HG02943 (cell line): ENCODE measurements around the gene HACL1.

Experiments used
- ATAC-seq: cut with Tn5 transposase; IDR thresholded peaks from one replicate; pipeline ENCODE4 v1.9.1; 2021; ENCODE audit warnings: mild to moderate bottlenecking, low read depth, moderate library complexity; ENCODE audit not compliant: unreplicated experiment

Gene HACL1

DNA sequence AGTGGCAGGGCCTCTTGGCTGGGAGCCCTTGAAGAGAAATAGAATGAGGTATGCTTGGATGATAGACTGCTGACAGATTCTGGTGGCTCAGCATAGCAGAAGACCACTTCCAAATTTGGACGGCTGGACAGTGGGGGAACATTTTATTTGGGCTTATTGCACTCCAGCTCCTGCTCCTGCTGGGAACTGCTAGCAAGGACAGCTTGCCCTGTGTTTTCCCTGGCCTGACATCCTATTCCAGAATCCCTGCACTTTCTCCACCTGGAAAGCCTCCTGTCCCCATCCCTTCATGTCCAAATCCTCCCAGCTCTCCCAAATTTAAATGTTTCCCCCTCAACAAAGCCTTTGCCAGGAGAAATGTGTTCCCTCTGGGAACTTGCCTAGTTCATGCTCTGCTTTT lies 70.0 kb downstream of the HACL1 start:
- ATAC-seq, result no peak

DNA sequence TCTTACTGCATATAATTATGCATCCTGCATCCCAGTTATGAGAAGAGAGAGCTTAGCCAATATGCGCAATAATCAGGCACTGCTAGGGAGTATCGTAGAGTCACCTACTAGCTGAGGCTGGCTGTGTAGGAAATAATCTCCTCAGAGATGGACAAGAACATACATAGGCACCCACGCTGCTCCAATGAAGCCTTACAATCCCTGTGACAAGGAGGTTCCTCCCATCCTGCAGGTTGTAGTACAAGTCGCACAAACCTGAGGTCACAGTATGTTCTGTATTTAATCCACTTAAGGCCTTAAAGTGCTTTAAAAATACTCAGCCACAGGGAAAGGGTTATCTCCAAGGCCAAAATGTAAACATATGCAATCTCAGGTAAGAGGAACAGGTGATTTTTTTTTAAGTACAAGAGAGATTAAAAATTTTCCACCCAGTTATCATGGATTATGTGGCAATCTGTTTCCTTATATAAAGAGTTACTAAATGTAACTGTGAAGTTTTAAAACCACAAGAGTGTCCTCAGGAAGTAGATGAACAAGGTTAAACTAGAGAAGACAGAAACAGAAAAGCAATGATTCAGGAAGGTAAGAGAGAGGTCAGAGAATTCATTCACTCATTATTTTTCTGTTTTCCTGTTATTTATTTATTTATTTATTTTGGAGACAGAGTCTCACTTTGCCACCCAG lies 72.4 kb downstream of the HACL1 start:
- no peak for ATAC-seq

GRCh38 chr3:15527031-15527459 lies 74.3 kb downstream of the HACL1 start:
- ATAC-seq, result no peak

DNA sequence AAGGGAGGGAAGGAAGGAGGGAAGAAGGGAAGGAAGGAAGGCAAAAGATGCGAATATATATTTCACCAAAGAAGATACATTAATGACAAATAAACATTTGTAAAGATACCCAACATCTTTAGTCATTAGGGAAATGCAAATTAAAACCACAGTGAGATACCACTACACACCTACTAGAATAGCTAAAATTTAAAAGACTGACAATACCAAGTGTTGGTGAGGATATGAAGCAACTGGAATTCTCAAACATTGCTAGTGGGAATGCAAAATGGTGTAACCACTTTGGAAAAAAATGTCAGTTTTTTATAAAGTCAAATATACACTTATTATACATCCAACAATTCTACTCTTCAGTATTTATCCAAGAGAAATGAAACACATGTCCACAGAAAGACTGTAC lies 75.6 kb downstream of the HACL1 start:
- no peak for ATAC-seq

DNA sequence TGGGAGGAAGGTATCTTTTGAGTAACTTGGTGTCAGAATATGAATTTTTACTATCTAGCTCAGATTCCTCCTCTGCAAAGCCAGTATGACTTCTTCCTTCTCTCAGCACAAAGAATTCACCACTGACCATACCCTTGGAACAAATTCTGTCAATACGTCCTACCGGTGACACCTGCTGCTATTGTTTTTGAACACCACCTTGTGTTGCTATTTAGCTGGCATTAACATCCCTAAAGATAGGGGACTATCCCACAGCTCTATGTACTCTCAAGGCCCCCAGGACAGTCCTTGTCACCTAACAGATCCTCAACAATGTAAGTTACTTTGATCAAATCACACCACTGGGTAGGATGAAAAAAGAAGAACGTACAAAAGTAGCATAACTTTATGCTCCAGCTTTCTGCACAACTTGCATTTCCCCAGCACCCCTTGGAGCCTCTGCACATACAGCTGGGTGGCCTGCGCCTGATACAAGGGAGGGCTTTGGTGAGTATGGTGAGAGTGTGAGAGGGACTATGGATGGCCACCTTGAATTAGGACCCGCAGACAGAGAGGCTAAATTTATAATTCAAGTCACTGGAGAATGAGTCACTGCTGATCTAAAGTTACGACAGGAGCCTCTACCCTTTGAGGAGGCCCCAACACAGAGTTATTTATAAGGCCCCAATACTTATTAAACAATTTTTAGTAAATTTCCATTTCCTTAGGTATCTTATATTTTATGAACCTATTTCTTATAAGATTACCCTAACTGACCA lies 77.5 kb downstream of the HACL1 start:
- ATAC-seq, result no peak

DNA sequence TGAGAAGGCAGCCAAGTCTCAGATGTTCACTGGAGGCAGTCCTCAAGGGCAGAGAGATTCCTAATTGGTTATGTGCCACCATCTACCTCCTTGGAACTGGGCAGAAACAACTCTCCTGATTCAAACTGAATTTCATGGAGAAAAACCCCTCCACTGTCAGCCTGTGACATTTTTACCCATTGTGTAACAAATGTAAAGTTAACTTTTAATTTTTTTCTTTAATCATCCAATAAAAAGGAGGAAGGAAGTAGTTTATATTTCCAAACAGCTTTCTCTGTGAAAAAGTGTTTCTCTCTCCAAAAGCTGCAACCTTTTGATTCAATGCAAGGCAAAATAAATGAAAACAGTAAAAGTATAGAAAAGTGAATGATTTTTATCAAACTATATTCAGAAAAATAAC lies 79.4 kb downstream of the HACL1 start:
- ATAC-seq, result no peak

- no peak for ATAC-seq
Measured at GRCh38 chr3:15521573-15521965, 79.8 kb downstream of the HACL1 start, which contains the start of gene COLQ. Gene COLQ (minus strand): TSS chr3:15521706. CDS start chr3:15521625, 81 bp downstream.

DNA sequence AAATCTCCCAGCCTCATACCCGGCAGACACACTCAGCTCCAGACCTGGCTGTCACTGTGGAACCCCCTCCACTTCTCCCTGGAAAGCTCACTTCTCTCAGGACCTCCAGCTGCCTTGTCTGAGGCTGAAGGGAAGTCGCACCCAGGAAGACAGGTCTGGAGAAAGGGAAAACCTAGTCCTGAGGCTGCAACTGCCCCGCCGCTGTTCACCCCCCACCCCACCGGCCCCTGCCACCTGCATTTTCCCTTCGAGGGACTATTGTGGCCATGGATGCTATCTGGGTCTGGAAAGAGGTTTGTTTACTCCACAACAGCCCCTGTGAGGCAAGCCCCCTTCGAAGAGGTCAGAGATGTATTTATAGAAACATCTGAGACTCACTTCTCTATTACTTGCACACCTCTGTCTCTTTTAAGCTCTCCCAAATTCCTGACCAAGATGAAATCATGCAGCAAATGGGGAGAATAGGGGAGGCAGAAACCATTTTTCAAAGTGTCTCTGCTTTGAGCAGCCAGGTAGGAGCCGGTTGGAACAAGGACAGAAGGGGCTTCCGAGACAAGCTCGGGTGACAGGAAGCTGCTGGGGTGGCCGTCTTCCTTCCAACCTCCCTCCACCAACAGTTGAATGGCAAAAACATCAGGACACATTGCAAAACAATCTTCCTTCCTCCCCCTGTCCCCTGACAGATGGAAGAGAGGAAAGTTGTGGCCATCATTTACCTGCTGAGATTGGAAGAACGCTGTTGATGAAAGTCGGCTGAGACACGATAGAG lies 80.4 kb downstream of the HACL1 start:
- ATAC-seq, result no peak

DNA sequence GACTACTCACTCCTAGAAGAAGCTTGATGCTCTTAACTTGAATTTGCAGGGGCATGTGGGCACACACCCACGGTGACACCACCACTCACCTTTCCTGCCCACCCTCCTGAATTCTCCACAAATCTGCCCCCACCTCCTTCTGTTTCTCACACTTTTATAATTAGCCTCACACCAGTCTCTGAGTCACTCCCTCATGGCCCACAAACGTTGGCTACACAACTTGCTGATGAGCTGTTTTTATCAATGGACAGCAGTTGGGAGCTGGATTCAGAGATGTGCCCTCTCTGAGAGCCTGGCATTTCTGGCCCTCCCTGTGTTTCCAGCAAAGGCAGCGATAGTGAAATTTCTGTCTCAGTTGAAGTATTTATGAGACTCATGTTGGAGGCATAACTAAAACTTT lies 81.2 kb downstream of the HACL1 start:
- ATAC-seq, result no peak

DNA sequence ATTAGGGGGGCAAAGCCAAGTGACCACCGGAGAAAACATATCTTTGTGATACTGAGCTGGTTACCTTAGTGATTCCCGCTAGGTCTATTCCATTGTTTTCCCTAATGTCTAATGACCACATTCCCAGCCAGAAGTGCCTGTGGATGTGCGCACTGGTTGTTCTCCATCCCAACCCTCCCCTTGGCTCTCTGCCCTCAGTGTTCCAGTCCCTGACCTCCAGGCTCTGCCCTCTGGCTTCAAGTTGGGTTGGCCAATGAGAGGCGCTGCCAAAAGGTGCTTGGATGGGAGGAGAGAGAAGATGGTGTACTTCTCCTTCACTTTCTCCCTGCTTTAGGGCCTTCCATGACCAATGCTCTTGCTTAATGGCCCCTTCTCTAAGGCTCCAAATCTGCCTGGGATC lies 82.3 kb downstream of the HACL1 start:
- ATAC-seq, result no peak

- no peak for ATAC-seq
Measured at GRCh38 chr3:15514663-15515340, 86.6 kb downstream of the HACL1 start.

- no peak for ATAC-seq
Measured at GRCh38 chr3:15513810-15514662, 87.3 kb downstream of the HACL1 start.

GRCh38 chr3:15513116-15513515 lies 88.3 kb downstream of the HACL1 start:
- no peak for ATAC-seq

GRCh38 chr3:15512166-15512565 lies 89.2 kb downstream of the HACL1 start:
- no peak for ATAC-seq

DNA sequence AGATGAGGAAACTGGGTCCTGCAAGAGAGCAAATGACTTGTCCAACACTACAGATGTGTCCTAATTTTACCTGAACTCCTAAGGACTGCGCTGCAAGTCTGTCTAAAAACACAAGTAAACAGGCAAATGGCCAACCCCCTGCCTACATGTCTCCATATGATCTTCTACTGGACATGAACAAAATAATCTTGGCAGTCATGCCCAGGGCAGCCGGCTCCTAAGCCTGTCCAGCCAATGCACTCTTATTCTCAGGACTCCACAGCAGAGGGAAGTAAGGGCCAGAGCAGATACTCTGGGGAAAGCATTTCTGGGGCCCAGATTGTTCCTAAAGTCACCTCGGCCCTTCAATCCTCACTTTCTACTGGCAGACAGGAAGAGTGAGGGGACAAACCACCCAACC lies 90.2 kb downstream of the HACL1 start:
- ATAC-seq, result no peak
